NCI-H345 (cell line): ENCODE results near the gene IQGAP2.
"Not testable (repeated sequence)": the region's sequence is repeated elsewhere in the genome, so short reads cannot be mapped to it uniquely, and the experiment has no call there.

Source experiments
- DNase-seq: peaks from one replicate; lab custom pipeline; 2025; lab: John Stamatoyannopoulos, UW

The IQGAP2 gene

GRCh38 chr5:76419597-76420298, 16.7 kb downstream of the IQGAP2 start:
- DNase-seq, result no peak

GRCh38 chr5:76422227-76422626, 19.1 kb downstream of the IQGAP2 start:
- DNase-seq, result no peak

- DNase-seq, result no peak
Measured at GRCh38 chr5:76422742-76423141, 19.7 kb downstream of the IQGAP2 start.

GRCh38 chr5:76425146-76425545, 22.1 kb downstream of the IQGAP2 start:
- DNase-seq, result no peak

GRCh38 chr5:76425928-76426804, 23.1 kb downstream of the IQGAP2 start:
- DNase-seq, result no peak

GRCh38 chr5:76427206-76428140, 24.4 kb downstream of the IQGAP2 start:
- DNase-seq, result no peak

- DNase-seq, result not testable (repeated sequence)
Measured at GRCh38 chr5:76428550-76428949, 25.5 kb downstream of the IQGAP2 start.

GRCh38 chr5:76433261-76433660, 30.2 kb downstream of the IQGAP2 start:
- DNase-seq, result no peak

- not testable (repeated sequence) for DNase-seq
Measured at GRCh38 chr5:76437507-76437906, 34.4 kb downstream of the IQGAP2 start.

GRCh38 chr5:76438025-76438424, 34.9 kb downstream of the IQGAP2 start:
- no peak for DNase-seq

GRCh38 chr5:76439201-76439600, 36.1 kb downstream of the IQGAP2 start:
- DNase-seq, result no peak

- no peak for DNase-seq
Measured at GRCh38 chr5:76439929-76440328, 36.8 kb downstream of the IQGAP2 start.

- DNase-seq, result no peak
Measured at GRCh38 chr5:76441101-76441500, 38.0 kb downstream of the IQGAP2 start.

- no peak for DNase-seq
Measured at GRCh38 chr5:76441890-76442673, 39.0 kb downstream of the IQGAP2 start.

GRCh38 chr5:76443066-76443800, 40.1 kb downstream of the IQGAP2 start:
- DNase-seq, result no peak

GRCh38 chr5:76445063-76445462, 42.0 kb downstream of the IQGAP2 start:
- no peak for DNase-seq

GRCh38 chr5:76445830-76446229, 42.7 kb downstream of the IQGAP2 start:
- no peak for DNase-seq

- DNase-seq, result no peak
Measured at GRCh38 chr5:76446776-76447175, 43.7 kb downstream of the IQGAP2 start.

- no peak for DNase-seq
Measured at GRCh38 chr5:76449606-76450005, 46.5 kb downstream of the IQGAP2 start.

- no peak for DNase-seq
Measured at GRCh38 chr5:76450054-76450453, 47.0 kb downstream of the IQGAP2 start.
